ENCODE data around the gene PCDHGA1. TPM values are rescaled to one million over a fixed set of nuclear protein-coding genes. Genes with fewer than 3 reads are reported as not detected.

The PCDHGA1 gene
- total and polyA plus RNA-seq, 4 donors: 0.05 to 0.08 (median 0.05) TPM; not detected in 1

DNA sequence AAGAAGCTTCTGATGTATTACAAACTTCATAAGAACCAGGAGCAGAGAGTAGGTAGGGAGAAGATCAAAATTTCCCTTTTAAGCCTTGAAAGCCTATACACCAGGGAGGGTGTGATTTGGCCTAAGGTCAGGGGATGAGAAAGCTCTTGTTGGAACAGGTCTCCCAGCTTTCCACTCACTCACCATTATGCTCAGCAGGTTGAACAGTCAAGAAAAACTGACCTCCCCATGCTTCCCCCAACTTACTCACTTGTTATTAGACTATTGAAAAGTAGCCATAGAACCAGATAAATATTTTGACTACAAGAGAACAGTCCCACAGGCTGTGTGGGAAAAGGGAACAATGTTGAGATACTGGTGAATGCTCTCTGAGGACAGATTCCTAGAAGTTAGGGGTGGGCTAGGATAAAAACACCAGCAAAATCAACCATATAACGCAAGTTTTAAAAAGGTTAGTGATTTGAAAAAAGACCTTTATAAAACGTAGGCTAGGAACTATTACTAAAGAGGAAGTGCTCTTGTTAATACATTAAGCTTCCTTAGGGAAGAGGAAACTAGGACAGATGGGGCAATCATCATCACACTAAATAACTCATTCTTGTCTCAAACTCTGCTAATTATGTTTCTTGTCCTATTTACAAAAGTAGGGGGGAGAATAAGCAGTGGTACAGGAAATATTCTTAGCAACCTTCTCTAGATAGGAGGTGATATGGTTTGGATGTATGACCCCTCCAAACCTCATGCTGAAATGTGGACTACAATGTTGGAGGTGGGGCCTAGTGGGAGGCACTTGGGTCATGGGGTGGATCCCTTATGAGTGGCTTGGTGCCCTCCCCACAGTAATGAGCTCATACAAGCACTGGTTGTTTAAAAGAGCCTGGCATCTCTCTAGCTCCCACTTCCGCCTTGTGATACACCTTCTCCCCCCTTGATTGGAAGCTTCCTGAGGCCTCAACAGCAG, 189.6 kb downstream of the PCDHGA1 start:
- no peak for DNase-seq (ENCODE audit: low spot score)
- Histone ChIP-seq H3K27ac (ENCODE audit: low read depth in 1 of 2, low read length in 2 of 2) (peak overlapping the region in 1 of 2 donors; percentile 16), H3K9ac (ENCODE audit: low read depth in 1 of 2, low read length in 2 of 2) (no peak overlapping the region), H3K9me3 (ENCODE audit: control insufficient read depth in 4 of 4, low read length in 3 of 4) (no peaks in the 10 kb centered on the region), H3K27me3 (ENCODE audit: control insufficient read depth in 4 of 4, insufficient read depth in 4 of 4, low read length in 3 of 4) (no peaks in the 10 kb centered on the region), H3K36me3 (ENCODE audit: control insufficient read depth in 4 of 4, insufficient read depth in 3 of 4, low read depth in 1 of 4, low read length in 3 of 4) (peaks cover 17 to 70% (median 59%) of the 10 kb centered on the region in 4 donors), H3K4me3 (ENCODE audit: low read depth in 1 of 3, low read length in 3 of 3) (no peak overlapping the region), H3K4me1 (ENCODE audit: control insufficient read depth in 4 of 4, insufficient read depth in 4 of 4, low read length in 3 of 4) (peaks cover 0 to 10% (median 5%) of the 10 kb centered on the region in 4 donors)
- TF ChIP-seq HNF4A (conservative IDR thresholded peaks at IDR 0.05) (no peak), FOXA2 (IDR thresholded peaks at IDR 0.05) (no peak), TAF1 (conservative IDR thresholded peaks at IDR 0.05) (no peak), JUND (IDR thresholded peaks at IDR 0.05) (no peak), RAD21 (IDR thresholded peaks at IDR 0.05) (no peak), SP1 (IDR thresholded peaks at IDR 0.05) (no peak), YY1 (IDR thresholded peaks at IDR 0.05) (no peak), FOXA1 (IDR thresholded peaks at IDR 0.05) (no peak)
- TF ChIP-seq, protein P1, sequence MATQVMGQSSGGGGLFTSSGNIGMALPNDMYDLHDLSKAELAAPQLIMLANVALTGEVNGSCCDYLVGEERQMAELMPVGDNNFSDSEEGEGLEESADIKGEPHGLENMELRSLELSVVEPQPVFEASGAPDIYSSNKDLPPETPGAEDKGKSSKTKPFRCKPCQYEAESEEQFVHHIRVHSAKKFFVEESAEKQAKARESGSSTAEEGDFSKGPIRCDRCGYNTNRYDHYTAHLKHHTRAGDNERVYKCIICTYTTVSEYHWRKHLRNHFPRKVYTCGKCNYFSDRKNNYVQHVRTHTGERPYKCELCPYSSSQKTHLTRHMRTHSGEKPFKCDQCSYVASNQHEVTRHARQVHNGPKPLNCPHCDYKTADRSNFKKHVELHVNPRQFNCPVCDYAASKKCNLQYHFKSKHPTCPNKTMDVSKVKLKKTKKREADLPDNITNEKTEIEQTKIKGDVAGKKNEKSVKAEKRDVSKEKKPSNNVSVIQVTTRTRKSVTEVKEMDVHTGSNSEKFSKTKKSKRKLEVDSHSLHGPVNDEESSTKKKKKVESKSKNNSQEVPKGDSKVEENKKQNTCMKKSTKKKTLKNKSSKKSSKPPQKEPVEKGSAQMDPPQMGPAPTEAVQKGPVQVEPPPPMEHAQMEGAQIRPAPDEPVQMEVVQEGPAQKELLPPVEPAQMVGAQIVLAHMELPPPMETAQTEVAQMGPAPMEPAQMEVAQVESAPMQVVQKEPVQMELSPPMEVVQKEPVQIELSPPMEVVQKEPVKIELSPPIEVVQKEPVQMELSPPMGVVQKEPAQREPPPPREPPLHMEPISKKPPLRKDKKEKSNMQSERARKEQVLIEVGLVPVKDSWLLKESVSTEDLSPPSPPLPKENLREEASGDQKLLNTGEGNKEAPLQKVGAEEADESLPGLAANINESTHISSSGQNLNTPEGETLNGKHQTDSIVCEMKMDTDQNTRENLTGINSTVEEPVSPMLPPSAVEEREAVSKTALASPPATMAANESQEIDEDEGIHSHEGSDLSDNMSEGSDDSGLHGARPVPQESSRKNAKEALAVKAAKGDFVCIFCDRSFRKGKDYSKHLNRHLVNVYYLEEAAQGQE (IDR thresholded peaks at IDR 0.05): no peak
- 86% methylated on average over 3 of the region's 3 CpGs for WGBS

DNA sequence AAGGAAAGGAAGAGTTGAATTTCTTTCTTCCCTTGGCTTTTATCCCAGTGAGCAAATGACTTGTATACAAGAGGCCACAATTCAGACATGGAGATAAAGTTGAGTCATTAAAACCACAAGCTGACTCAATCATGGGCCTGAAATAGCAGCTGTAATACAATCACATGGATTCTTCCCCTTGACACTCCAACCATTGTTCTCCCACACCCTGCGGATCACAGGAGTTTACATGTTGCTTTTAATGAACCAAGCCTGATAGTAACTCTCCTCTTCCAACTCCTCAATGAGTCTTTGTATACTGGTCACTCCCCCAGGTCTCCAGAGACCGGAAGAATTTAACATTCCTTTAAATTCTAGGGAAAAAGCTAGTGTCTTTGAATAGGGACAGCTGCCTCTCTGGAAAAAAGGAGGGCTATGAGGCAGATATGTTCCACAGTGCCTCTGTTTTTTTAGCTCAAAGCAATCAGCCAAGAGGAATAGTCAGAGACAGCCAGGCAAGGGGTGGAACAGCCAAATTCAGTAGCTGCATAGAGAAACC, 191.0 kb downstream of the PCDHGA1 start:
- Histone ChIP-seq H3K27me3 (ENCODE audit: control insufficient read depth in 4 of 4, insufficient read depth in 4 of 4, low read length in 3 of 4) (no peaks in the 10 kb centered on the region), H3K4me3 (ENCODE audit: low read depth in 1 of 3, low read length in 3 of 3) (no peak overlapping the region), H3K36me3 (ENCODE audit: control insufficient read depth in 4 of 4, insufficient read depth in 3 of 4, low read depth in 1 of 4, low read length in 3 of 4) (peaks cover 14 to 59% (median 57%) of the 10 kb centered on the region in 4 donors), H3K9me3 (ENCODE audit: control insufficient read depth in 4 of 4, low read length in 3 of 4) (no peaks in the 10 kb centered on the region), H3K27ac (ENCODE audit: low read depth in 1 of 2, low read length in 2 of 2) (peak overlapping the region; percentile 32 to 35), H3K4me1 (ENCODE audit: control insufficient read depth in 4 of 4, insufficient read depth in 4 of 4, low read length in 3 of 4) (peaks cover 4 to 24% (median 19%) of the 10 kb centered on the region in 4 donors), H3K9ac (ENCODE audit: low read depth in 1 of 2, low read length in 2 of 2) (no peak overlapping the region)
- DNase-seq (ENCODE audit: low spot score): no peak
- WGBS: 78% methylated on average over 2 of the region's 2 CpGs
- TF ChIP-seq JUND (IDR thresholded peaks at IDR 0.05): no peak
- TF ChIP-seq, protein P2, sequence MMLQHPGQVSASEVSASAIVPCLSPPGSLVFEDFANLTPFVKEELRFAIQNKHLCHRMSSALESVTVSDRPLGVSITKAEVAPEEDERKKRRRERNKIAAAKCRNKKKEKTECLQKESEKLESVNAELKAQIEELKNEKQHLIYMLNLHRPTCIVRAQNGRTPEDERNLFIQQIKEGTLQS (IDR thresholded peaks at IDR 0.05): no peak
- no peak for TF ChIP-seq YY1 (IDR thresholded peaks at IDR 0.05)
- TF ChIP-seq RAD21 (IDR thresholded peaks at IDR 0.05): no peak
- no peak for TF ChIP-seq TAF1 (conservative IDR thresholded peaks at IDR 0.05)
- peak in 1 of 2 donors; percentile 5 for TF ChIP-seq RXRA (IDR thresholded peaks at IDR 0.05)
- peak; percentile 14 for TF ChIP-seq SP1 (IDR thresholded peaks at IDR 0.05)
- TF ChIP-seq, protein P3, sequence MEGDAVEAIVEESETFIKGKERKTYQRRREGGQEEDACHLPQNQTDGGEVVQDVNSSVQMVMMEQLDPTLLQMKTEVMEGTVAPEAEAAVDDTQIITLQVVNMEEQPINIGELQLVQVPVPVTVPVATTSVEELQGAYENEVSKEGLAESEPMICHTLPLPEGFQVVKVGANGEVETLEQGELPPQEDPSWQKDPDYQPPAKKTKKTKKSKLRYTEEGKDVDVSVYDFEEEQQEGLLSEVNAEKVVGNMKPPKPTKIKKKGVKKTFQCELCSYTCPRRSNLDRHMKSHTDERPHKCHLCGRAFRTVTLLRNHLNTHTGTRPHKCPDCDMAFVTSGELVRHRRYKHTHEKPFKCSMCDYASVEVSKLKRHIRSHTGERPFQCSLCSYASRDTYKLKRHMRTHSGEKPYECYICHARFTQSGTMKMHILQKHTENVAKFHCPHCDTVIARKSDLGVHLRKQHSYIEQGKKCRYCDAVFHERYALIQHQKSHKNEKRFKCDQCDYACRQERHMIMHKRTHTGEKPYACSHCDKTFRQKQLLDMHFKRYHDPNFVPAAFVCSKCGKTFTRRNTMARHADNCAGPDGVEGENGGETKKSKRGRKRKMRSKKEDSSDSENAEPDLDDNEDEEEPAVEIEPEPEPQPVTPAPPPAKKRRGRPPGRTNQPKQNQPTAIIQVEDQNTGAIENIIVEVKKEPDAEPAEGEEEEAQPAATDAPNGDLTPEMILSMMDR (IDR thresholded peaks at IDR 0.05; ENCODE audit: low read depth, low read length, missing input control): no peak
- TF ChIP-seq, protein P1 (IDR thresholded peaks at IDR 0.05): no peak
- TF ChIP-seq FOXA1 (IDR thresholded peaks at IDR 0.05): no peak
- no peak for TF ChIP-seq FOXA2 (IDR thresholded peaks at IDR 0.05)
- no peak for TF ChIP-seq HNF4A (conservative IDR thresholded peaks at IDR 0.05)
- TF ChIP-seq NR2F2 (IDR thresholded peaks at IDR 0.05): peak; percentile 19
- no peak for TF ChIP-seq EGR1 (IDR thresholded peaks at IDR 0.05; ENCODE audit: low read depth in 2 of 2)
- TF ChIP-seq HNF4G (IDR thresholded peaks at IDR 0.05): no peak
- TF ChIP-seq, protein P4, sequence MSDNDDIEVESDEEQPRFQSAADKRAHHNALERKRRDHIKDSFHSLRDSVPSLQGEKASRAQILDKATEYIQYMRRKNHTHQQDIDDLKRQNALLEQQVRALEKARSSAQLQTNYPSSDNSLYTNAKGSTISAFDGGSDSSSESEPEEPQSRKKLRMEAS (IDR thresholded peaks at IDR 0.05): peak; percentile 25
- no peak for TF ChIP-seq GABPA (IDR thresholded peaks at IDR 0.05 in 1 of 2, conservative IDR thresholded peaks at IDR 0.05 in 1 of 2)
- TF ChIP-seq, protein P5, sequence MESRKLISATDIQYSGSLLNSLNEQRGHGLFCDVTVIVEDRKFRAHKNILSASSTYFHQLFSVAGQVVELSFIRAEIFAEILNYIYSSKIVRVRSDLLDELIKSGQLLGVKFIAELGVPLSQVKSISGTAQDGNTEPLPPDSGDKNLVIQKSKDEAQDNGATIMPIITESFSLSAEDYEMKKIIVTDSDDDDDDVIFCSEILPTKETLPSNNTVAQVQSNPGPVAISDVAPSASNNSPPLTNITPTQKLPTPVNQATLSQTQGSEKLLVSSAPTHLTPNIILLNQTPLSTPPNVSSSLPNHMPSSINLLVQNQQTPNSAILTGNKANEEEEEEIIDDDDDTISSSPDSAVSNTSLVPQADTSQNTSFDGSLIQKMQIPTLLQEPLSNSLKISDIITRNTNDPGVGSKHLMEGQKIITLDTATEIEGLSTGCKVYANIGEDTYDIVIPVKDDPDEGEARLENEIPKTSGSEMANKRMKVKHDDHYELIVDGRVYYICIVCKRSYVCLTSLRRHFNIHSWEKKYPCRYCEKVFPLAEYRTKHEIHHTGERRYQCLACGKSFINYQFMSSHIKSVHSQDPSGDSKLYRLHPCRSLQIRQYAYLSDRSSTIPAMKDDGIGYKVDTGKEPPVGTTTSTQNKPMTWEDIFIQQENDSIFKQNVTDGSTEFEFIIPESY (IDR thresholded peaks at IDR 0.05): no peak

All from liver (tissue), 9 donors.